ENCODE data around the gene SEMA4D. TPM values are rescaled to one million over a fixed set of nuclear protein-coding genes. Genes with fewer than 3 reads are reported as not detected.

SEMA4D gene
- total RNA-seq, 1 donor from 2014 or later, result 13.5 TPM

- TF ChIP-seq, protein P1, sequence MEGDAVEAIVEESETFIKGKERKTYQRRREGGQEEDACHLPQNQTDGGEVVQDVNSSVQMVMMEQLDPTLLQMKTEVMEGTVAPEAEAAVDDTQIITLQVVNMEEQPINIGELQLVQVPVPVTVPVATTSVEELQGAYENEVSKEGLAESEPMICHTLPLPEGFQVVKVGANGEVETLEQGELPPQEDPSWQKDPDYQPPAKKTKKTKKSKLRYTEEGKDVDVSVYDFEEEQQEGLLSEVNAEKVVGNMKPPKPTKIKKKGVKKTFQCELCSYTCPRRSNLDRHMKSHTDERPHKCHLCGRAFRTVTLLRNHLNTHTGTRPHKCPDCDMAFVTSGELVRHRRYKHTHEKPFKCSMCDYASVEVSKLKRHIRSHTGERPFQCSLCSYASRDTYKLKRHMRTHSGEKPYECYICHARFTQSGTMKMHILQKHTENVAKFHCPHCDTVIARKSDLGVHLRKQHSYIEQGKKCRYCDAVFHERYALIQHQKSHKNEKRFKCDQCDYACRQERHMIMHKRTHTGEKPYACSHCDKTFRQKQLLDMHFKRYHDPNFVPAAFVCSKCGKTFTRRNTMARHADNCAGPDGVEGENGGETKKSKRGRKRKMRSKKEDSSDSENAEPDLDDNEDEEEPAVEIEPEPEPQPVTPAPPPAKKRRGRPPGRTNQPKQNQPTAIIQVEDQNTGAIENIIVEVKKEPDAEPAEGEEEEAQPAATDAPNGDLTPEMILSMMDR (IDR thresholded peaks at IDR 0.05), result no peak
- peaks cover 89 to 99% of the 10 kb centered on the region in 2 donors for H3K36me3 ChIP-seq
- H3K27ac ChIP-seq, result no peak overlapping the region
- no peaks in the 10 kb centered on the region for H3K9me3 ChIP-seq
- DNase-seq (ENCODE audit: low spot score in 2 of 2), result no peak
- no peaks in the 10 kb centered on the region for H3K4me1 ChIP-seq
- no peak overlapping the region for H3K4me3 ChIP-seq
- intact Hi-C loops (cut with DNase I), result no loop called here
- H3K27me3 ChIP-seq, result no peaks in the 10 kb centered on the region
Measured at GRCh38 chr9:89353989-89354388, 143.9 kb downstream of the SEMA4D start.

- Histone ChIP-seq H3K36me3 (peaks cover 89 to 99% of the 10 kb centered on the region in 2 donors), H3K27me3 (no peaks in the 10 kb centered on the region), H3K27ac (no peak overlapping the region), H3K4me1 (no peaks in the 10 kb centered on the region), H3K4me3 (no peak overlapping the region), H3K9me3 (no peaks in the 10 kb centered on the region)
- TF ChIP-seq, protein P1 (IDR thresholded peaks at IDR 0.05), result no peak
- no peak for DNase-seq (ENCODE audit: low spot score in 2 of 2)
- intact Hi-C loops (cut with DNase I), result no loop called here
Measured at GRCh38 chr9:89352874-89353649, 144.9 kb downstream of the SEMA4D start.

DNA sequence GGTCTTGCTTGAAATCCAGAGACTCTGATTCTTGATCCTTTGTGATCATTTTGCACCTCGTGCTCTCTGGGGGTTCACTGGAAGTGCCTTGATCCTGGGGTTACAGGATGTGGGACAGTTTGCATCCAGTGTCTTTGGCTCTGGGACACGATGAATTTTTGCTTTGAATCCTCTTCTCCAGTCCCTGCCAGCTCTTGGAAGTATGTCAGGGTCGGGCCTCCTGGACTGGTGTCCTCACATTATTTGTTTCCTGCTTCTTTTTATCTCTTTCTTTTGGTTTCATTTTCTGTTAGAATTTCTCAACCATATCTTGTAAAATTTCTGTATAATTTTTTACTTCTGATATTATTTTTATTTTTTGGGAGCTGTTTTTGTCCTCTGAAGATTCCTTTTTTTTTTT lies 145.5 kb downstream of the SEMA4D start:
- H3K36me3 ChIP-seq, result peaks cover 89 to 99% of the 10 kb centered on the region in 2 donors
- no peaks in the 10 kb centered on the region for H3K4me1 ChIP-seq
- no peaks in the 10 kb centered on the region for H3K27me3 ChIP-seq
- no peak overlapping the region for H3K27ac ChIP-seq
- DNase-seq (ENCODE audit: low spot score in 2 of 2), result no peak
- TF ChIP-seq, protein P1 (IDR thresholded peaks at IDR 0.05), result no peak
- H3K9me3 ChIP-seq, result no peaks in the 10 kb centered on the region
- no peak overlapping the region for H3K4me3 ChIP-seq
- intact Hi-C loops (cut with DNase I), result no loop called here

DNA sequence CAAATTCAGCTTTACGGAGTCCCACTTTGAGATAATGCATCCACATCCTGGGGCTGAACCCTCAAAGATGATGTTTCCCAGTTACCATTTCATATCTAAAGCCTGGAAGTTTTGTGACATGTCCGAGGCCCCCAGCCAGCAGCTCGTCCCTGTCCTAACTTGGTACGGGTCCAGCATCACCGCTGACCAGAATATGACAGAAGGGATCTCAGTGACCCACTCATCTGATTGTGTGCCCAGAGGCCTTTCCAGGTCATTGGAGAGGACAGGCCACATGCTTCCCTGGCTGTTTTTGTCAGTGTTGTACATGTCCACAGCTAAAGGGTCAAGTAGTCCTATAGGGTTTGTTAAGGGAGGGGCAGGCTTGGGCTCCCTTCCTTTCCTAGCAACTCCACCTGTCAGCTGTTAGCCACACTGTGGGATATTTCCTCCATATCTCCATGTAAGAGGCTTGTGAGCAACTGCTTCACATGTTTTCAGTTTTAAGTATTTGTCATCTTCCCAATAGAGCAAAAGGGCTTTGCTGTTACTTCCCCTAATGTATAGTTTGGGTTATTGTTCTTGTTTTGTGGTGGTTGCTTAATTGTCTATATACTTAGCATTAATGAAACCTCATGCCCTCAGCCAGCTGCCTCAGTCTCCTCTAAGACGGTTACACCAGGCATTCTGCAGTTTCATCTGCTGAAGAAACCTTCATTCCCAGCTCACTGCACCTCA lies 146.2 kb downstream of the SEMA4D start:
- Histone ChIP-seq H3K4me3 (no peak overlapping the region), H3K36me3 (peaks cover 85 to 98% of the 10 kb centered on the region in 2 donors), H3K9me3 (no peaks in the 10 kb centered on the region), H3K27me3 (no peaks in the 10 kb centered on the region), H3K4me1 (no peaks in the 10 kb centered on the region), H3K27ac (no peak overlapping the region)
- DNase-seq (ENCODE audit: low spot score in 2 of 2), result no peak
- intact Hi-C loops (cut with DNase I), result no loop called here
- TF ChIP-seq, protein P1 (IDR thresholded peaks at IDR 0.05), result no peak

GRCh38 chr9:89350988-89351557 lies 146.8 kb downstream of the SEMA4D start:
- intact Hi-C loops (cut with DNase I), result no loop called here
- H3K27me3 ChIP-seq, result no peaks in the 10 kb centered on the region
- no peaks in the 10 kb centered on the region for H3K9me3 ChIP-seq
- H3K27ac ChIP-seq, result no peak overlapping the region
- no peak overlapping the region for H3K4me3 ChIP-seq
- H3K36me3 ChIP-seq, result peaks cover 82 to 98% of the 10 kb centered on the region in 2 donors
- TF ChIP-seq, protein P1 (IDR thresholded peaks at IDR 0.05), result no peak
- no peak for DNase-seq (ENCODE audit: low spot score in 2 of 2)
- H3K4me1 ChIP-seq, result no peaks in the 10 kb centered on the region

Measured in ascending aorta (tissue), 2 donors.